ENCODE results near the gene NSUN3. TPM values are rescaled to one million over a fixed set of nuclear protein-coding genes. Genes with fewer than 3 reads are reported as not detected.

Gene NSUN3
- total RNA-seq, 2 donors from 2014 or later, result 18.5 to 22.6 TPM

DNA sequence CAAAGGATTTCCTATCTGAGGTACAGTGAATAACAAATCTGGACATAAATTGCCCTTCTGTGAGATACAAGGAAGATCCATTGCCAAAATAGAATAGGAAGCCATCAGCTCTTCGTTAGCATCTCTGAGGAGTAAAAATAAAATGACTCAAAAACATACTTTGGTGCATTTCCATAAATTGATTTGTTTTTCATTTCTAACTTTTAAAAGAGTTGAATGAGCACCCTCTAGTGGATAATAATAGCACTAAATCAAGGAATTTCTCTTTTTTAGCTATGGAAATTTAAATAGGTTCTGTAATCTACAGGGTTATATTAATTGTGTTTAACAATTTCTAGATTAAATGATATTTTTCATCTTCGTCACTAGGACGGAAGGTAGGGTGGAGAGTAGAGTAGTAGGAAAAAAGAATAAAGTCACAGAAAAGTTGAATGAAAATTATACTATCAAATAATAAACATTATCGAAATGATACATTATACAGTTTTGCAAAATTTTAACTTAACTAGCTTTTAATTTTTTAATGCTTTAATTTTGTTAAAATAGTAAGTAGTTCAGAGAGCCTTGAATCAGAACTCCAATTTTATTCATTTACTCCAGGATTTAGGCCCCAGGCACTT lies 6.4 kb downstream of the NSUN3 start:
- Histone ChIP-seq H3K4me3 (ENCODE audit: low read length) (no peak overlapping the region), H3K9ac (ENCODE audit: extremely low read depth, low read length, poor library complexity, severe bottlenecking) (no peak overlapping the region), H3K36me3 (ENCODE audit: control insufficient read depth, insufficient read depth, low read length) (peaks cover 29% of the 10 kb centered on the region), H3K4me1 (ENCODE audit: control insufficient read depth, insufficient read depth, low read length) (peaks cover 4% of the 10 kb centered on the region), H3K27ac (ENCODE audit: low read depth, low read length) (no peak overlapping the region), H3K9me3 (ENCODE audit: control insufficient read depth, low read length) (peaks cover 29% of the 10 kb centered on the region), H3K27me3 (ENCODE audit: control insufficient read depth, insufficient read depth, low read length, poor library complexity, severe bottlenecking) (no peaks in the 10 kb centered on the region)
- H3K4me1 Mint-ChIP-seq, result peaks cover 20% of the 10 kb centered on the region
- no peaks in the 10 kb centered on the region for H3K27me3 Mint-ChIP-seq (ENCODE audit: insufficient read depth)
- WGBS, 2 experiments (ENCODE audit: insufficient coverage in 1 of 2, insufficient read length in 1 of 2), result 59% methylated on average over 1 of the region's 4 CpGs; no CpG with 5 or more reads in 1 of the 2 experiments
- H3K36me3 Mint-ChIP-seq (ENCODE audit: low read depth), result peaks cover 51% of the 10 kb centered on the region
- H3K9me3 Mint-ChIP-seq, result peaks cover 26% of the 10 kb centered on the region
- TF ChIP-seq, protein P1, sequence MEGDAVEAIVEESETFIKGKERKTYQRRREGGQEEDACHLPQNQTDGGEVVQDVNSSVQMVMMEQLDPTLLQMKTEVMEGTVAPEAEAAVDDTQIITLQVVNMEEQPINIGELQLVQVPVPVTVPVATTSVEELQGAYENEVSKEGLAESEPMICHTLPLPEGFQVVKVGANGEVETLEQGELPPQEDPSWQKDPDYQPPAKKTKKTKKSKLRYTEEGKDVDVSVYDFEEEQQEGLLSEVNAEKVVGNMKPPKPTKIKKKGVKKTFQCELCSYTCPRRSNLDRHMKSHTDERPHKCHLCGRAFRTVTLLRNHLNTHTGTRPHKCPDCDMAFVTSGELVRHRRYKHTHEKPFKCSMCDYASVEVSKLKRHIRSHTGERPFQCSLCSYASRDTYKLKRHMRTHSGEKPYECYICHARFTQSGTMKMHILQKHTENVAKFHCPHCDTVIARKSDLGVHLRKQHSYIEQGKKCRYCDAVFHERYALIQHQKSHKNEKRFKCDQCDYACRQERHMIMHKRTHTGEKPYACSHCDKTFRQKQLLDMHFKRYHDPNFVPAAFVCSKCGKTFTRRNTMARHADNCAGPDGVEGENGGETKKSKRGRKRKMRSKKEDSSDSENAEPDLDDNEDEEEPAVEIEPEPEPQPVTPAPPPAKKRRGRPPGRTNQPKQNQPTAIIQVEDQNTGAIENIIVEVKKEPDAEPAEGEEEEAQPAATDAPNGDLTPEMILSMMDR (conservative IDR thresholded peaks at IDR 0.05), result peak; percentile 79
- no peak overlapping the region for H3K27ac Mint-ChIP-seq
- H3K4me3 Mint-ChIP-seq, result no peak overlapping the region
- DNase-seq, result no peak

DNA sequence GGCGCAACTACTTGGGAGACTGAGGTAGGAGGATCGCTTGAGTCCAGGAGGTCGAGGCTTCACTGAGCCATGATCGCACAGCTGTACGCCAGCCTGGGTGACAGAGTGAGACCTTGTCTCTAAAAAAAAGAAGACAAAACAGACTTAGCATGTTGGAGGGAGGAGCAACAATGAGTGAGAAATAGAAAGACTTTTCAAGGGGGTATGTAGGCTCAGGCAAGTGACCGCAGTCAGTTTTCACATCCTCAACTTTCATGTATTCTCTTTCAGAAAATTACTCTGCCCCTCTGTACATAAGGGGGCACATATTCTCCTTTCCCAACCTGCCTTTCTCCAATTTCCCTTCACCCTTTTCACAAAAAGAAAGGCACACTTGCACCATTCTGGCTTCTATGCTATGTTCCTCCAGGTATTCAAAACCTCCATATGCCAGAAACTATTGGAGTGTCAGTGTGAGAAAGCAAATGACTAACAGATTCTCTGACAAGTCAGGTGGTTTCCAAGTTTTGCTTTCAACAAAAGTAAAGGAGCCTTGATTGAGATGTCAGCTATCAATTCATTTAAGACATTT lies 7.6 kb downstream of the NSUN3 start:
- Mint-ChIP-seq H3K27ac (peak overlapping the region; percentile 63), H3K4me3 (no peak overlapping the region), H3K27me3 (ENCODE audit: insufficient read depth) (no peaks in the 10 kb centered on the region), H3K9me3 (peaks cover 26% of the 10 kb centered on the region), H3K36me3 (ENCODE audit: low read depth) (peaks cover 46% of the 10 kb centered on the region), H3K4me1 (peaks cover 11% of the 10 kb centered on the region)
- Histone ChIP-seq H3K9me3 (ENCODE audit: control insufficient read depth, low read length) (peaks cover 29% of the 10 kb centered on the region), H3K27ac (ENCODE audit: low read depth, low read length) (no peak overlapping the region), H3K4me1 (ENCODE audit: control insufficient read depth, insufficient read depth, low read length) (no peaks in the 10 kb centered on the region), H3K36me3 (ENCODE audit: control insufficient read depth, insufficient read depth, low read length) (peaks cover 26% of the 10 kb centered on the region), H3K4me3 (ENCODE audit: low read length) (no peak overlapping the region), H3K27me3 (ENCODE audit: control insufficient read depth, insufficient read depth, low read length, poor library complexity, severe bottlenecking) (no peaks in the 10 kb centered on the region), H3K9ac (ENCODE audit: extremely low read depth, low read length, poor library complexity, severe bottlenecking) (no peak overlapping the region)
- TF ChIP-seq, protein P1 (conservative IDR thresholded peaks at IDR 0.05), result no peak
- WGBS, 2 experiments (ENCODE audit: insufficient coverage in 1 of 2, insufficient read length in 1 of 2), result 89 to 96% methylated on average over 5 to 6 of the region's 6 CpGs
- DNase-seq, result no peak

- Mint-ChIP-seq H3K4me3 (no peak overlapping the region), H3K27ac (no peak overlapping the region), H3K4me1 (peaks cover 2% of the 10 kb centered on the region), H3K27me3 (ENCODE audit: insufficient read depth) (no peaks in the 10 kb centered on the region), H3K9me3 (peaks cover 25% of the 10 kb centered on the region), H3K36me3 (ENCODE audit: low read depth) (peaks cover 57% of the 10 kb centered on the region)
- no peak overlapping the region for H3K9ac ChIP-seq (ENCODE audit: extremely low read depth, low read length, poor library complexity, severe bottlenecking)
- H3K27me3 ChIP-seq (ENCODE audit: control insufficient read depth, insufficient read depth, low read length, poor library complexity, severe bottlenecking), result no peaks in the 10 kb centered on the region
- H3K27ac ChIP-seq (ENCODE audit: low read depth, low read length), result no peak overlapping the region
- no peak overlapping the region for H3K4me3 ChIP-seq (ENCODE audit: low read length)
- TF ChIP-seq, protein P1 (conservative IDR thresholded peaks at IDR 0.05), result no peak
- H3K36me3 ChIP-seq (ENCODE audit: control insufficient read depth, insufficient read depth, low read length), result peaks cover 31% of the 10 kb centered on the region
- H3K9me3 ChIP-seq (ENCODE audit: control insufficient read depth, low read length), result peaks cover 29% of the 10 kb centered on the region
- no peaks in the 10 kb centered on the region for H3K4me1 ChIP-seq (ENCODE audit: control insufficient read depth, insufficient read depth, low read length)
- no peak for DNase-seq
- whole genome bisulfite sequencing, 2 experiments (ENCODE audit: insufficient coverage in 1 of 2, insufficient read length in 1 of 2), result 92 to 93% methylated on average over 2 to 4 of the region's 4 CpGs
Measured at GRCh38 chr3:94071713-94072284, 8.9 kb downstream of the NSUN3 start.
